HUES48 (cell line): ENCODE results near the gene ASS1.
"Not testable (repeated sequence)": the region's sequence is repeated elsewhere in the genome, so short reads cannot be mapped to it uniquely, and the experiment has no call there.

Experiments
- H3K27ac ChIP-seq: one replicate; pipeline ENCODE4 v1.7.0; 2013; ENCODE audit warnings: low read depth, low read length, inconsistent platforms
- H3K27me3 ChIP-seq: 2 replicates; pipeline ENCODE4 v1.6.1; 2013; ENCODE audit warnings: mild to moderate bottlenecking, low read length; ENCODE audit not compliant: control insufficient read depth, insufficient read depth
- H3K36me3 ChIP-seq: 2 replicates; pipeline ENCODE4 v1.6.1; 2013; ENCODE audit warnings: low read length; ENCODE audit not compliant: control insufficient read depth, insufficient read depth
- H3K4me1 ChIP-seq: 2 replicates; pipeline ENCODE4 v1.6.1; 2013; ENCODE audit warnings: mild to moderate bottlenecking, low read length; ENCODE audit not compliant: control insufficient read depth, insufficient read depth
- H3K4me3 ChIP-seq: 2 replicates; pipeline ENCODE4 v1.5.1; 2013; ENCODE audit warnings: mild to moderate bottlenecking, low read depth, low read length
- H3K9ac ChIP-seq: 2 replicates; pipeline ENCODE4 v1.6.1; 2013; ENCODE audit warnings: mild to moderate bottlenecking, low read depth, low read length, moderate library complexity
- H3K9me3 ChIP-seq: 2 replicates; pipeline ENCODE4 v1.6.1; 2013; ENCODE audit warnings: low read length; ENCODE audit not compliant: control insufficient read depth, insufficient read depth

The ASS1 gene

GRCh38 chr9:130444565-130445221 lies at the start of gene ASS1:
ASS1 (plus strand) TSS chr9:130444961; CDS start chr9:130452229, 7,268 bp downstream.
- peak within 1 kb of the TSS; percentile 85 for H3K27ac ChIP-seq
- H3K36me3 ChIP-seq = no peaks in the 10 kb centered on the region
- H3K9me3 ChIP-seq = no peaks in the 10 kb centered on the region
- H3K4me3 ChIP-seq = peak within 1 kb of the TSS; percentile 72
- peaks cover 17% of the 10 kb centered on the region for H3K27me3 ChIP-seq
- H3K4me1 ChIP-seq = peaks cover 29% of the 10 kb centered on the region
- peak within 1 kb of the TSS; percentile 24; the same call in 1 of the 2 replicates for H3K9ac ChIP-seq

DNA sequence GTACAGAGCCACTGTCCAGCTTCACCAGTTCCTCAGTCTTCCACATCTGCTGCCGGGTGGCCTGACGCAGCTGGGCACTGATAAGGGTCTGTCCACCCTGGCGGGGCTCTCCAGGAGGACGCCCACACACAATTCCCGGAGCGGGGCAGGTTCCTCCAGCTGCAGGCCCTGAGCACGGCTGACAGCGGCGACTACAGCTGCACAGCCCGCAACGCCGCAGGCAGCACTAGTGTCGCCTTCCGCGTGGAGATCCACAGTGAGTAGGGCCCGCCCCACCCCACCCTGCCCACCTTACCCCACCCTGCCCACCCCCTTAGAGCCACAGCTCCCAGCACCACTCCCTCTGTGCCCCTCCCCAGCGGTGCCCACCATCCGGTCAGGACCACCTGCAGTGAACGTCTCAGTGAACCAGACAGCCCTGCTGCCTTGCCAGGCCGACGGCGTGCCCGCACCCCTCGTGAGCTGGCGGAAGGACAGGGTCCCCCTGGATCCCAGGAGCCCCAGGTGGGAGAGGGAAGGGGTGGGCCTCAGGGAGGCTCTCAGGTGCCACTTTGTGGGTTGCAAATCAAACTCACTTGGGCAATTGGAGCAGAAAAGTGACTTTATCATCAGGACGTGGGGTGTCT lies 48.8 kb upstream of the ASS1 start:
- Histone ChIP-seq H3K9ac (no peak overlapping the region), H3K4me1 (no peaks in the 10 kb centered on the region), H3K27me3 (no peaks in the 10 kb centered on the region), H3K36me3 (no peaks in the 10 kb centered on the region), H3K4me3 (no peak overlapping the region), H3K9me3 (no peaks in the 10 kb centered on the region), H3K27ac (no peak overlapping the region)

- no peaks in the 10 kb centered on the region for H3K36me3 ChIP-seq
- H3K9ac ChIP-seq = no peak overlapping the region
- H3K9me3 ChIP-seq = no peaks in the 10 kb centered on the region
- H3K4me3 ChIP-seq = no peak overlapping the region
- H3K27ac ChIP-seq = no peak overlapping the region
- H3K27me3 ChIP-seq = no peaks in the 10 kb centered on the region
- no peaks in the 10 kb centered on the region for H3K4me1 ChIP-seq
Measured at GRCh38 chr9:130396581-130396980, 48.2 kb upstream of the ASS1 start.

GRCh38 chr9:130398487-130399240 lies 46.1 kb upstream of the ASS1 start:
- no peak overlapping the region for H3K4me3 ChIP-seq
- no peak overlapping the region for H3K27ac ChIP-seq
- no peak overlapping the region for H3K9ac ChIP-seq
- no peaks in the 10 kb centered on the region for H3K36me3 ChIP-seq
- H3K27me3 ChIP-seq = no peaks in the 10 kb centered on the region
- no peaks in the 10 kb centered on the region for H3K4me1 ChIP-seq
- H3K9me3 ChIP-seq = no peaks in the 10 kb centered on the region

DNA sequence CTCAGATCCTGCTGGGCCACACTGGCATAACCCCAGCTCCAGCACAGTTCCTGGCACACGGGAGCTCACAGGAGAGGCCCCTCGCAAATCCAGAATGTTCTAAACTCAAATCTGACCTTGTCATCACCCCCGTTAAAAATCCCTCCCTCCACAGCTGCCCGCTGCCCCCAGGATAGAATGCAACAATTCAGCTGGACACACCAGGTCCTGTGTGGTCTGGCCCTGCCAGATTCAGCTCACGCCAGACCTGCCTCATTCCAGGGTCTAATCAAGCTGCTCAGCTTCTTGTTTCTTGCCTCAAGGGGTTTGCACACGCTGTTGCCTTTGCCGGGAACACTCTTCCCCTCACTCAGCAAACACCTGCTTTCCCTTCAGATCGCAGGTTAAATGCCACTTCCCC lies 45.0 kb upstream of the ASS1 start:
- Histone ChIP-seq H3K4me1 (no peaks in the 10 kb centered on the region), H3K27ac (no peak overlapping the region), H3K9me3 (no peaks in the 10 kb centered on the region), H3K9ac (no peak overlapping the region), H3K36me3 (no peaks in the 10 kb centered on the region), H3K27me3 (no peaks in the 10 kb centered on the region), H3K4me3 (no peak overlapping the region)

DNA sequence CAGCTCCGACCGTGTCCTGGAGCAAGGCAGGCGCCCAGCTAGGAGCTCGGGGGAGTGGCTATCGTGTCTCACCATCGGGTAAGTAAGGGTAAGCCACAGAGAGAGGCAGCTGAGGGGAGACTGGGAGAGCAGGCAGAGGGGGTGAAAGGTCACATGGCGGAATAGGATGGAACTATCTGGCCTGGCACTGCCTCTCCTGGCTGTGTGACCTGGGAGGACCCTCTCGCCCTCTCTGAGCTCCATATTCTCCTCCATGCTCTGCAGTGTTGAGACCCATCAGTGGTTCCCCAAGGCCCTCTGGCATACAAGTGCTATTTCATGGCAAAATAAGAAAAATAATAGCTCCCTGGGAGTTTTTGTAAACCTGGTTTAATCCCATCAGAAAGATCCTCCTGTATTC lies 43.9 kb upstream of the ASS1 start:
- H3K36me3 ChIP-seq = no peaks in the 10 kb centered on the region
- H3K4me3 ChIP-seq = no peak overlapping the region
- no peaks in the 10 kb centered on the region for H3K4me1 ChIP-seq
- no peak overlapping the region for H3K9ac ChIP-seq
- H3K27me3 ChIP-seq = no peaks in the 10 kb centered on the region
- no peak overlapping the region for H3K27ac ChIP-seq
- H3K9me3 ChIP-seq = no peaks in the 10 kb centered on the region

DNA sequence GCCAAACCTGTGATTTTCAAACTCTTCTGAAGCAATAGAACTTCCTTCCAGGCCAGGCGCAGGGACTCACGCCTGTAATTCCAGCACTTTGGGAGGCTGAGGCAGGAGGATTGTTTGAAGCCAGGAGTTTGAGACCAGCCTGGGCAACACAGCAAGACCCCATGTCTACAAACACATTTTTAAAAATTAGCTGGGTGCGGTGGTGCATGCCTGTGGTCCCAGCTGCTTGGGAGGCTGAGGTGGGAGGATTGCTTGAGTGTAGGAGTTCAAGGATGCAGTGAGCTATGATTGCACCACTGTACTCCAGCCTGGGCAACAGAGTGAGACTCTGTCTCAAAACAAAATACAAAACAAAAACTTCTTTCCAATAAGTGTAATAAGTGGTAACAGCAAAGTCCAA lies 43.0 kb upstream of the ASS1 start:
- H3K27me3 ChIP-seq, H3K4me1 ChIP-seq, H3K9me3 ChIP-seq, H3K36me3 ChIP-seq, H3K4me3 ChIP-seq, H3K27ac ChIP-seq, H3K9ac ChIP-seq: not testable (repeated sequence)

- Histone ChIP-seq H3K4me3 (no peak overlapping the region), H3K27me3 (no peaks in the 10 kb centered on the region), H3K9ac (no peak overlapping the region), H3K9me3 (no peaks in the 10 kb centered on the region), H3K36me3 (no peaks in the 10 kb centered on the region), H3K4me1 (no peaks in the 10 kb centered on the region), H3K27ac (no peak overlapping the region)
Measured at GRCh38 chr9:130402243-130402642, 42.5 kb upstream of the ASS1 start.

DNA sequence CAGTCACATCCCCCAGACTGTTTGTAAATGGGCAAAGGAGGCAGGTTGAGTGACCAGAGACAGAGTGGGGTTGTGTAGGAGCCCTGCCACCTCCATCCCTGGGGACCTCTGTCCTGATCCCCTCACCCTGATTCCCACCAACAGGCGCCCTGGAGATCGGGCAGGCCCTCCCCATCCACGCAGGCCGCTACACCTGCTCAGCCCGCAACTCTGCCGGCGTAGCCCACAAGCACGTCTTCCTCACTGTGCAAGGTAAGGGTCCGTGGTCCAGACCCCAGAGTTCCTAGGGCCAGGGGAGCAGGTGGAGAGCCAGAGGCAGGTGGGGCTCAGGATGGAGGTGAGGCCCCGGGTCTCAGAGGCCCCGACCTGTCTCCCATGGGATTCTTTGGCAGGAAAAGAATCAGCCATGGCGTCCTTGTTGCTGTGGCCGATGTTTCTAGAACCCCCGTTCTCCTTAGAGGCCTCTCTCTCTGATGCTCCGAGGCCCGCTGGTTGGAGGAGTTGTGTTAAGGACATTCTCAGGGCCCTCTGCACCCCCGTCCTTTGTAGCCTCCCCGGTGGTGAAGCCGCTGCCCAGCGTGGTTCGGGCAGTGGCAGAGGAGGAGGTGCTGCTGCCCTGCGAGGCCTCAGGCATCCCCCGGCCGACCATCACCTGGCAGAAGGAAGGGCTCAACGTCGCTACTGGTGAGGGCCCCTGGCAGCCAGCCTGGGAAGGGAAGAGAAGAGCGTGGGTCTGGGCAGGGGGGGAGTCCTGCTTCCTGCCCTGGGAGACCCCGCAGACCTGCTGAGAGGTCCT lies 41.9 kb upstream of the ASS1 start:
- Histone ChIP-seq H3K4me1 (no peaks in the 10 kb centered on the region), H3K36me3 (no peaks in the 10 kb centered on the region), H3K9ac (no peak overlapping the region), H3K4me3 (no peak overlapping the region), H3K27me3 (no peaks in the 10 kb centered on the region), H3K9me3 (no peaks in the 10 kb centered on the region), H3K27ac (no peak overlapping the region)

DNA sequence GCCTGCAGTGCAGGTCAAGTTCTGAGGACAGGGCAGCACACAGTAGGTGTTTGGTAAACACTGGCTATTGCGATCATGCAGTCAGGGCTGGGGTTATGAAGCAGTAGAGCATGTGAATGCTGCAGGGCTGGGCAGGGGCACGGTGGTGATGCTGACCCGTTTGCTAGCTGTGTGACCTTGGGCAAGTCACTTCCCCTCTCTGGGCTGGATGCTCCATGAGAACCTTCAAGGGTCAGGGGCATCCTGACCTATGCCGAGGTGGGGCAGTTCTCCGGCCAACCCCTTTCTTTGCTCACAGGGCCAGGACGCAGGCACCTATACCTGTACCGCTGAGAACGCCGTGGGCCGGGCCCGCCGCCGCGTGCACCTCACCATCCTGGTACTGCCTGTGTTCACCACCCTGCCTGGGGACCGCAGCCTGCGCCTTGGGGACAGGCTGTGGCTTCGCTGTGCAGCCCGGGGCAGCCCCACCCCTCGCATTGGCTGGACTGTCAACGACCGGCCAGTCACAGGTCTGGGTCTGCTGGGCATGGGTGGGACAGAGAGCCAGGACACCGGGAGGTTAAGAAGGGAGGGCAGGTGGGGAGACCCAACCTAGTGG lies 39.0 kb upstream of the ASS1 start:
- Histone ChIP-seq H3K4me3 (no peak overlapping the region), H3K27ac (no peak overlapping the region), H3K36me3 (no peaks in the 10 kb centered on the region), H3K27me3 (no peaks in the 10 kb centered on the region), H3K9me3 (no peaks in the 10 kb centered on the region), H3K4me1 (no peaks in the 10 kb centered on the region), H3K9ac (no peak overlapping the region)
